ENCODE data around the gene RIF1. TPM values are rescaled to one million over a fixed set of nuclear protein-coding genes. Genes with fewer than 3 reads are reported as not detected.
"Not testable (repeated sequence)": the region's sequence is repeated elsewhere in the genome, so short reads cannot be mapped to it uniquely, and the experiment has no call there.

Gene RIF1
- total RNA-seq, 6 experiments from 2014 or later, result 10.3 to 16.0 (median 13.4) TPM

GRCh38 chr2:151408788-151409600, 708 bp upstream of the RIF1 start:
- no peaks in the 10 kb centered on the region for H3K27me3 ChIP-seq
- no peak overlapping the region for H3K27ac ChIP-seq
- H3K4me1 ChIP-seq, result no peaks in the 10 kb centered on the region
- no peaks in the 10 kb centered on the region for H3K9me3 ChIP-seq
- intact Hi-C loops (cut with DNase I), result no loop called here
- DNase-seq (no peak), ATAC-seq (no peak)
- WGBS (ENCODE audit: insufficient coverage, low coverage, low lambda C conversion rate, missing lambda C conversion rate), result 91% methylated on average over 16 of the region's 25 CpGs
- peaks cover 0 to 7% (median 3%) of the 10 kb centered on the region in 4 donors for H3K36me3 ChIP-seq
- H3K4me3 ChIP-seq, result peak overlapping the region in 1 of 3 donors; percentile 97
- TF ChIP-seq CTCF (IDR thresholded peaks at IDR 0.05), result no peak
- TF ChIP-seq POLR2A (IDR thresholded peaks at IDR 0.05), result no peak

- no peaks in the 10 kb centered on the region for H3K4me1 ChIP-seq
- H3K9me3 ChIP-seq, result no peaks in the 10 kb centered on the region
- H3K36me3 ChIP-seq, result peaks cover 0 to 20% (median 3%) of the 10 kb centered on the region in 4 donors
- H3K27me3 ChIP-seq, result no peaks in the 10 kb centered on the region
- ATAC-seq (peak; percentile 30 to 60 (median 42)), DNase-seq (no peak)
- intact Hi-C loops (cut with DNase I), result no loop called here
- peak overlapping the region; percentile 79 to 97 (median 96) for H3K4me3 ChIP-seq
- TF ChIP-seq CTCF (IDR thresholded peaks at IDR 0.05) (no peak), POLR2A (IDR thresholded peaks at IDR 0.05) (no peak)
- under 1% methylated on average over 21 of the region's 21 CpGs for WGBS (ENCODE audit: insufficient coverage, low coverage, low lambda C conversion rate, missing lambda C conversion rate)
- peak overlapping the region; percentile 81 to 96 (median 88) for H3K27ac ChIP-seq
Measured at GRCh38 chr2:151410485-151410834, 758 bp downstream of the RIF1 start.

GRCh38 chr2:151417650-151418049, 7.9 kb downstream of the RIF1 start:
- Histone ChIP-seq H3K27ac (no peak overlapping the region), H3K27me3 (no peaks in the 10 kb centered on the region), H3K36me3 (peaks cover 9 to 81% (median 18%) of the 10 kb centered on the region in 4 donors), H3K4me1 (no peaks in the 10 kb centered on the region), H3K4me3 (no peak overlapping the region), H3K9me3 (no peaks in the 10 kb centered on the region)
- WGBS (ENCODE audit: insufficient coverage, low coverage, low lambda C conversion rate, missing lambda C conversion rate), result 94% methylated on average over 3 of the region's 3 CpGs
- ATAC-seq (no peak), DNase-seq (no peak)
- TF ChIP-seq POLR2A (IDR thresholded peaks at IDR 0.05) (no peak), CTCF (IDR thresholded peaks at IDR 0.05) (no peak)
- intact Hi-C loops (cut with DNase I), result no loop called here

GRCh38 chr2:151421681-151422080, 12.0 kb downstream of the RIF1 start:
- H3K4me3 ChIP-seq; H3K27ac ChIP-seq; ATAC-seq; H3K27me3 ChIP-seq; H3K9me3 ChIP-seq; H3K4me1 ChIP-seq; intact Hi-C loops (cut with DNase I); DNase-seq: not testable (repeated sequence)
- peaks cover 9 to 73% (median 14%) of the 10 kb centered on the region in 4 donors for H3K36me3 ChIP-seq
- 90% methylated on average over 9 of the region's 12 CpGs for WGBS (ENCODE audit: insufficient coverage, low coverage, low lambda C conversion rate, missing lambda C conversion rate)

- no peak for ATAC-seq
- H3K9me3 ChIP-seq, result no peaks in the 10 kb centered on the region
- no peak overlapping the region for H3K27ac ChIP-seq
- DNase-seq, result no peak
- H3K4me1 ChIP-seq, result no peaks in the 10 kb centered on the region
- H3K4me3 ChIP-seq, result no peak overlapping the region
- intact Hi-C loops (cut with DNase I), result no loop called here
- WGBS (ENCODE audit: insufficient coverage, low coverage, low lambda C conversion rate, missing lambda C conversion rate), result 60% methylated on average over 3 of the region's 3 CpGs
- H3K36me3 ChIP-seq, result peaks cover 9 to 60% (median 12%) of the 10 kb centered on the region in 4 donors
- no peak for TF ChIP-seq POLR2A (IDR thresholded peaks at IDR 0.05)
- TF ChIP-seq CTCF (IDR thresholded peaks at IDR 0.05), result no peak
- no peaks in the 10 kb centered on the region for H3K27me3 ChIP-seq
Measured at GRCh38 chr2:151422917-151423439, 13.3 kb downstream of the RIF1 start.
